Nephron progenitor cell (in vitro differentiated cells): ENCODE results near the gene HIF3A.
A peak's percentile ranks its signal among the peaks of the same experiment; 100 is the strongest.

Experiments
- DNase-seq: peaks from one replicate; pipeline ENCODE4 v3.0.0; 2021
- H3K27ac Mint-ChIP-seq: 2 replicates; pipeline ENCODE4 v1.8.0; 2021; ENCODE audit warnings: mild to moderate bottlenecking, moderate library complexity, mixed read lengths
- H3K27me3 Mint-ChIP-seq: 2 replicates; pipeline ENCODE4 v1.8.0; 2021; ENCODE audit warnings: mild to moderate bottlenecking, low read depth, mixed read lengths; ENCODE audit not compliant: poor library complexity
- H3K36me3 Mint-ChIP-seq: 2 replicates; pipeline ENCODE4 v1.8.0; 2021; ENCODE audit warnings: low read depth, mixed read lengths
- H3K4me1 Mint-ChIP-seq: 2 replicates; pipeline ENCODE4 v1.8.0; 2021; ENCODE audit warnings: mixed read lengths
- H3K4me3 Mint-ChIP-seq: 2 replicates; pipeline ENCODE4 v1.8.0; 2021; ENCODE audit warnings: mild to moderate bottlenecking, moderate library complexity, mixed read lengths
- H3K9me3 Mint-ChIP-seq: 2 replicates; pipeline ENCODE4 v1.8.0; 2021; ENCODE audit warnings: mild to moderate bottlenecking, moderate library complexity, mixed read lengths
- CTCF ChIP-seq: fragments of 200-600 bp; sonication (generic); IDR thresholded peaks from 2 replicates; pipeline ENCODE4 v1.5.0; 2021; ENCODE audit warnings: antibody characterized with exemption

HIF3A gene

GRCh38 chr19:46384396-46384795, 87.6 kb downstream of the HIF3A start:
- peaks cover 18% of the 10 kb centered on the region for H3K4me1 Mint-ChIP-seq
- no peak for TF ChIP-seq CTCF
- no peak overlapping the region for H3K4me3 Mint-ChIP-seq
- no peaks in the 10 kb centered on the region for H3K27me3 Mint-ChIP-seq
- H3K9me3 Mint-ChIP-seq, result peaks cover 15% of the 10 kb centered on the region
- H3K27ac Mint-ChIP-seq, result peak overlapping the region; percentile 45
- DNase-seq, result no peak
- peaks cover 89% of the 10 kb centered on the region for H3K36me3 Mint-ChIP-seq

GRCh38 chr19:46385636-46386035, 88.8 kb downstream of the HIF3A start:
- Mint-ChIP-seq H3K27me3 (peaks cover 3% of the 10 kb centered on the region), H3K27ac (no peak overlapping the region), H3K9me3 (peaks cover 13% of the 10 kb centered on the region), H3K4me3 (no peak overlapping the region), H3K36me3 (peaks cover 82% of the 10 kb centered on the region), H3K4me1 (peaks cover 18% of the 10 kb centered on the region)
- no peak for DNase-seq
- TF ChIP-seq CTCF, result no peak

GRCh38 chr19:46386151-46386550, 89.3 kb downstream of the HIF3A start:
- H3K9me3 Mint-ChIP-seq, result peaks cover 8% of the 10 kb centered on the region
- H3K36me3 Mint-ChIP-seq, result peaks cover 81% of the 10 kb centered on the region
- peak overlapping the region; percentile 29 for H3K27ac Mint-ChIP-seq
- TF ChIP-seq CTCF, result no peak
- peaks cover 3% of the 10 kb centered on the region for H3K27me3 Mint-ChIP-seq
- H3K4me1 Mint-ChIP-seq, result peaks cover 21% of the 10 kb centered on the region
- DNase-seq, result no peak
- H3K4me3 Mint-ChIP-seq, result no peak overlapping the region

GRCh38 chr19:46386996-46387712, 90.3 kb downstream of the HIF3A start:
- Mint-ChIP-seq H3K27ac (no peak overlapping the region), H3K27me3 (peaks cover 6% of the 10 kb centered on the region), H3K4me3 (no peak overlapping the region), H3K36me3 (peaks cover 78% of the 10 kb centered on the region), H3K9me3 (peaks cover 6% of the 10 kb centered on the region), H3K4me1 (peaks cover 25% of the 10 kb centered on the region)
- DNase-seq, result no peak
- no peak for TF ChIP-seq CTCF

- DNase-seq, result no peak
- Mint-ChIP-seq H3K9me3 (peaks cover 6% of the 10 kb centered on the region), H3K4me1 (peaks cover 25% of the 10 kb centered on the region), H3K36me3 (peaks cover 78% of the 10 kb centered on the region), H3K27me3 (peaks cover 6% of the 10 kb centered on the region), H3K4me3 (no peak overlapping the region), H3K27ac (no peak overlapping the region)
- TF ChIP-seq CTCF, result no peak
Observed at GRCh38 chr19:46387713-46388130, 90.9 kb downstream of the HIF3A start.
